ENCODE measurements around the gene SLC41A3. TPM values are rescaled to one million over a fixed set of nuclear protein-coding genes. Genes with fewer than 3 reads are reported as not detected.
"Not testable (repeated sequence)": the region's sequence is repeated elsewhere in the genome, so short reads cannot be mapped to it uniquely, and the experiment has no call there.

The SLC41A3 gene
- total RNA-seq, 1 donor from 2014 or later = 22.9 TPM

DNA sequence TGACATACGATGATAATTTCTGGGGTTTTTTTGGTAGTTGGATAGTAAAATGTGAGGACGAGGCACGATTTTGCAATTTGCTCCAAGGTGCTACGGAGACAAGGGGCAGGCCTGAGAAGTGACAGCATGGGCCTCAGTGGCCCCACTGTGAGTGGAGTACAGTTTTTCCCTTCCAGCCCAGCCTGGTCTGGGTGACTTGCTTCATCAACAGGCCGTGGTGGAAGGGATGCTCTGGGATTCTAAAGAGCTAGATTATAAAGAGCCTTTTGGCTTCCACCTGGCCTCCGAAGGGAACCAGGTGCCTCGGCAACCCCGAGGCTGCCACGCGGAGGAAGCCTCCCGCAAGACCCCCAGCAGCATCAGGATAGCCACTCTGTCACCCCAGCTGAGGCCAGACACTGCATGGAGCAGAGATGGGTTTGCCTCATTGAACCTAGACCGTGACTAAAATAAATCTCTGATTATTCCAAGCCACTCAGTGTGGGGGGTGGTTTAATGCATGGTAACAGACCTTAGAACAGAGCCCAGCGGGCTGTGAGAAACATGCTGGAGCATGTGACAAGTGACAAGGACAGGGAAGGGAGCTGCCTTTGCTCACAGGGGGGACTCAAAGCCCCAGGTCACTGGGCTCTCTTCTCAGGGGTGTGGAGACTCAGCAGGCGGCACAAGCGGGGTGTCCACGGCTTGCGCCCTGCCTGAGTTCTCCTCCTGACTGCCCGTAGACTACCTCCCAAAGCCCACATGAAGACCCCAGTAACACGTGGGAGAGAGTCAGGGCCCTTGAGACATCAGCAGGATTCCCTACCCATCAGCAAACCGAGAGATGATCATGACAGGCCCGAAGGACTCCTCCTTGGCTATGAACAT is 22.6 kb upstream of the SLC41A3 start:
- no peak for ATAC-seq

DNA sequence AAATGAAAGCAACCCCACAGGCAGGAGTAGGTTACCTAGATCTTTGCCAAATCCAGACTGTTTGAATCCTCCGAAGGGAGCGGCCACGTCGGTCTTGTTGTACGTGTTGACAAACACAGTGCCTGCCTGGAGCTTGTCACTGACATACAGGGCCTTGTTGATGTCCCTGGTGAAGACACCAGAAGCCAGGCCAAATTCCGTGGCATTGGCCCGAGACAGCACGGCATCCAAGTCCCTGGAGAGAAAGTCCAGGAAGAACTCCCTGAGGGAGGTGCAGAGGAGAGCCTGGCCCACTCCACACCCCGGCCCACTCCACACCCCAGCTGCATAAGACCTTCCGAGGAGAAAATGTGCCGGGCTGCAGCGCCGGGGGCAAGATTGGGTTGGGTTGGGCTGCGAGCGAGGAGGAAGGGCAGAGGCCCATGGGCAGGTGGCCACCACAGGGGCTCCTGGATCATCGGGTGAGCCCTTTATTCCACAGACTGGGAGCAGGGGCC is 21.8 kb upstream of the SLC41A3 start:
- ATAC-seq = no peak

DNA sequence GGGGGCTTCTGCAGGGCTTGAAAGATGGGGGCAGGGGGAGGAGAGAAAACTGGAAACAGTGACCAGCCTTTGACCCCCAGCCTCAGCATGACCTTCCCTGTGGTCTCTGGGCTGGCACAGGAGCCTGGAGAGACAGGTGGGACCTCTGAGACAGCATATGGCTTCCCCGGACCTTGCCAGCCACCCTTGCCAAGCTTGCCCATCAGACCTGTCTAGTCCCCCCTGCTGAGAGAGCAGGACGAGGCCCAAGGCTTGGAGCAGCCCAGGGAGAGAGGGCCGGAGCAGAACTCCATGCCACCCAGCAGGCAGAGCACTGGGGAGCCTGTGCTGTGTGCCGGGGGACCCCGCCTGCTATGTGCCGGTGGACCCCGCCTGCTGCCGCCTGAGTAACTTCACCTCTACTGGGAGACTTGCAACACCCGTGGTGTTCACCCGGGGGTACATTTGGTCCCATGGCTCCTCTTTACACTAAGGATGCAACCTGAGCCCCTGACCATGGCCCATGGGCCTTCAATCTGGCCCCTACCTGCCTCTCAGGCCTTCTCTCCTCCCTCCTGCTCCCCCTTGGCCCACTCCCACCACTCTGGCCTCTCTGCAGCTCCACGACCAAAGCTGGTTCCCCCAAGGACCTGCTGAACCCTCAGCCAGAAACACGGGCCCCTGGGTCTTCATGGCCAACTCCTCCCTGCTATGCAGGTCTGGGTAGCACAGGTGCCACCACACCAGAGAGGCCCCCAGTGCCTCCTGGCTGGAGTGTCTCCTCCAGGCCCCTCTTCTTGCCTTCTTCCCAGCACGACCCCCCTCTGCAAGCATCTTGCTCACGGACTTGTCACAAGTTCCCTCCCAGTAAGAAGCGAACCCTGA is 21.1 kb upstream of the SLC41A3 start:
- no peak for ATAC-seq

DNA sequence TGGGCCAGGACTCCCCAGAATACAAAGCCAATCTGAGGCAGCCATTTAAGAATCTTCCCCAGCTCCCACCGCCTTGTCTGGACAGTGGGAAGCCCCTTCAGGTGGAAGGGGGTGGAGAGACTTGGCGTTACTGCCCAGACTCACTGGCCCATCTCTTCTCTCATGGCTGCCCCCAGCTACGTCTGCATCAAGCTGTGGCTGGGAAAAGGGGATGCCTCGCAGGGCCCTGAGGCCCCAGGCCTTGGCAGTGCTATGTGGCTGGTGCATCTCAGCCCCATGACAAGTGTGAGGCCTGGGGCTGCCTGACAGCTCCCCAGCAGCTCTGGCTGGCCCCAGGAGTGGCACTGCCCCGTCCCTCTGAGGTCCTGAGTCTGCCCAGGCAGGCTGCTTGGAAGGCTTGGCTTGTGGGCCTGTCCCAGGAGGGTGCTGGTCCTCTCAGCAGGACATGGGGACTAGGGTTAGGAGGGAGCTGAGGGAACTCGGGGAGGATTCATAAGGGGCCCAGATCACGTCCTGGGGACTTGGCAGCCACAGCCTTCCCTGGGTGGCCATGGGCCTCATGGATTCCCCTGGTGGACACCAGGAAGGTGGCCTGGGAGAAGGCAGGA is 20.2 kb upstream of the SLC41A3 start:
- ATAC-seq = no peak

DNA sequence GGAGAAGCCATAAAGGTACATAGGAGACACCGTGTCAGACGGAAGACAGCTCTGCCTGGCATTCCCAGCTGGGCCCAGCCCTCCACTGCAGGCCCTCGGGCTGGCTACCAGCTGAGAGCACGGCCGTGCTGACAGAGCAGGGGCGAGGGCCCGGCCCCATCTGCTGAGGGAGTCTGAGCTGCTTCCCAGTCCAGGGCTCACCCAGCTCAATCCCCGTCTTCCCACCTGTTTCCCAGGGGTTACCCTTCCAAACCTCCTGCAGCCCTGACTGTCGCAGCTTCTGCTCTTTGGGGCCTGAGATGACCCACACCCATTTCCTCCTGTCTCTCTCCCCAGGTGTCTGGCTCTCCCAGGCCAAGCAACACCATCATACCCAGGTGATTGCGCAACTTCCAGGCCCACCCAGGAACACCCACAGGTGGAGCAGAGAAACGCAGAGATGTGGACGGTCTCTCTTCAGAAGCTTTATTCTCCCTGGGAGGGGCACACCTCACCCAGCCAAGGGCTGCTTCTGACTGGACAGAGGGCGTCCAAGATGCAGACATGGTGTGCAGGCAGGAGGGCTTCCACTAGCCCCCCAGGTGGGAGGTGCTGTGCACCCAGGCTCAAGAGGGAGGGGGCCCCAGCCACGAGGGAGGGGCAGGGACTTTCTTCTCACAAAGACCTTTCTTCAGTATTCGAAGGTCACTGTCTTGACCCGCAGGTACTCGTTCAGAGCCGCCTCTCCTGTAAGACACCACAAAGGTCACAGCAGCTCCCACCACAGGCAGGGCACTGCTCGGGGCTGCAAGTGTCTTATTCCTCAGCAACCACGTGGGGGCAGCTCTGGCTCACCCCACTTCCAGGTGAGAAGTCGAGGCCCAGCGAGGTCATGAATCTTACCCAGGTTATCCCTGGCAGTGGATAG is 19.4 kb upstream of the SLC41A3 start:
- no peak for ATAC-seq

DNA sequence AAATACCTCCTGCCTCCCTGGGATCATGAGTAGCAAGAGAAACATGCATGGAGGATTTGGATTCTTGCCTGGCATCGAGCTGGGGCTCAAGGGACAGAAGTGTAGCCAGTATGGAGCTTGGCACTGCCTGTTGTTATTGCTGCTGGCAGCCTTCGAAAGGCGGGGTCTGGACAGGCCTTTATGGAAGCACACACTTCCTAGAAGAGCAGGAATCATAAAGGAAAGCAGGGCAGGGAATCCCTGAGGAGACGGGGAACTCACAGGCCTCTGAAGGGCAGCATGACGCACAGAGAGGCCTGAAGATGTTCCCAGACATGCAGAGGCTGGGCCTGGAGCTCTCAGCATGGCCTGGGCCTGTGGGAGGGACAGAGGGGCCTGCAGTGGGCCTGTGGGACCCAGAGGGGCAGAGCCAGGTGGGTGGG is 18.6 kb upstream of the SLC41A3 start:
- ATAC-seq = no peak

DNA sequence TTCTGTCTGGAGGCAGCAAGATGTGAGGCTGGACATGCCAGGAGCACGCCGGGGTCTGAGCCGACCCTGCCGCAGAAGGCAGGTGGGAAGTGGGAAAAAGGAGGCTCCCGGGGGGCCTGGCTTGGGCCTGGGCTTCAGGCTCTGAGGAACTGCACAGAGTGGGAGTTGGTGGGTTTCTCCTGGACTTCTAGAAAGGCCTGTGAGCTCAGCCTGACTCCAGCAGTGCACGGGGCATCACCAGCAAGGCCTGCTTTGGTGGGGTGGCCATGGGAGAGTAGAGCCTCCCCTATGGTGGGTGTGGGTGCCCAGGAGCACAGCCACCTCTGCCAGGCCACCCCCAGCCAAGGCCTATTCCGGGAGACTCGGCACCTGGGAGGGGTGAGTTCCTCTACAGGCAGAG is 18.1 kb upstream of the SLC41A3 start:
- no peak for ATAC-seq

DNA sequence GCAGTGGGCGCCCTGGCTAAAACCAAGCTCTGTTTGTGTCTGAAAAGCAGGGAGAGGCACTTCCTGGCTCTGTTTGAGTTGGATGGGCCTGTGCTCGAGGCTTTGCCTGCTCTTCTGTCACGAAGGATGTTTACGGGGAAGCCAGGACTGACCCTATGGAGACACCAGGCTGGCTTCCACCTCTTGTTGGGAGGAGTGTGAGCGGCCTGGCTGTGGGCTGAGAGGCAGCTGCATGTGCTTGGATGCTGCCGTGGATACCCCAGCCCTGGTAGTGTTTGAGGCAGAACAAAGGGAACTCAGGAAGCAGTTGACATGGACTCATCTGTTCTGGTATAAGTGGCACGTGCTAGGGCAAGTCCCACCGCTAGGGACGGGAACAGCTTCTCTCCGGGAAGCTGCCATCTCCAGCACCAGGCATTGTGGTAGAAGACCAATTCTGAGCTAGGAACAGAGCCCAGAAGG is 17.6 kb upstream of the SLC41A3 start:
- ATAC-seq = peak; percentile 32

DNA sequence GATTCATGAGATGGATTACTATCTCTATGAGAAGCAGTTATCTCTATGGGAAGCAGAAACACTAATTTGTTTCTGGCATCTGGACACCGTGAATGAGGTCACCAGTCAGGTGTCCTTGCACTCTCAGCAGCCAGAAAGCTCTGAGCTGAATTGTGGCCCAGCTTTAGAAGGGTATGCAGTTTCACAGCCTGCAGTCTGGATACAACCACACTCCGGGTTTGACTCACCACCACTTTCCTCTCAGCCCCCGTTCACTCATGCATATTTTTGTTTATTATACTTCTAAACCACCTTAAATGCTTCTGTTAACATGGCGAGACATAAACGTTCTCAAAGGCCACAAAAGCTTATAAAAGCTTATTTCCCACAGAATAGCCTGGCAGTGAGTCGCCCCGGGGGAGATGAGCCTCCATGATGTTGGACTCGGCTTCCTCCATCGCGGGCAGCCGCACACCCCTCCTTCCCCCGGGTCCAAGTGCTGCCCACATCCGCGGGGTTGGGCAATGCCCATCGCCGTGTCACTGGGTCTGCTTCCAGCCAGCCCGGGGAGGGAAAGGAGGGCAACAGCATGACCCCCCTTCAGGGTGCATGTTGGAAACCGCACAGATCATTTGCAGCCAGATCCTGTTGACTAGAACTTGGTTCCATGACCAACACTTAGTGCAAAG is 16.8 kb upstream of the SLC41A3 start:
- peak; percentile 15 for ATAC-seq

DNA sequence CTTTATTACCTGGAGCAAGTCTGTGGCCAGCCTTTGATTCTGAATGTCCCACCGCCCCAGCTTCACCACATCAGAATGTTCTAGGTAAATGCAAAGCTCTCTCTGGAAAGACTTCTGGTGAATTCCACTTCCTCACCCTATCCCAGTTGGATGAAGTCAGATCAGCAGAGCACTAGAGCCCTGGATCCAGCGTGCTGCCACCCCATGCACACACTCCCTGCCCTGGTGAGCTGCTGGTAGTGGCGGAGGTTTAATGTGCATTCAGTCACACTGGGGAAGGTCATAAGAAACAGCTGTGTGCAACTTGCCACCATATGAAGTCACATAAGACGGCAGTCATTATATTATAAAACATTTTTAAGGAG is 16.3 kb upstream of the SLC41A3 start:
- no peak for ATAC-seq

DNA sequence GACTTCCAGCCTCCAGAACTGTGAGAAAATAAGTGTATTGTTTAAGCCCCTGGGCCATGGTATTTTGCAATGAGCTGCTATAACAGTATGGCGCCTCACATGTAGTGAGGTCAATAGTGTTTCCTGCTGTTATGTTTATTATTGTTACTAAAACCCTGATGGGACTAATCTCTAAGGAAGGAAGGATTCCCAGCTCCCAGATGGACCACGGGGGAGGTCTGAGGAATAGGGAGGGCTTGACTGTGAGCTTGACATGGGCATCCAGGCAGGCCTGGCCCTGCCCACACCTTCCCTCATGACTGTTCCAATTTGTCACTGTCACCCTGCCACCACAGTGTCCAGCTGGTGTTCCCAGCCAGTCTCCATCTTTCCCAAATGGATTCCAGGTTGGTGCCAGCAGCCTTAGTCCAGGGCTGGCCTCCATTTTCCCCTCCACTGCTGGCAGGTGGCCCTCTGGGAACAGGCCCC is 14.5 kb upstream of the SLC41A3 start:
- ATAC-seq = no peak

DNA sequence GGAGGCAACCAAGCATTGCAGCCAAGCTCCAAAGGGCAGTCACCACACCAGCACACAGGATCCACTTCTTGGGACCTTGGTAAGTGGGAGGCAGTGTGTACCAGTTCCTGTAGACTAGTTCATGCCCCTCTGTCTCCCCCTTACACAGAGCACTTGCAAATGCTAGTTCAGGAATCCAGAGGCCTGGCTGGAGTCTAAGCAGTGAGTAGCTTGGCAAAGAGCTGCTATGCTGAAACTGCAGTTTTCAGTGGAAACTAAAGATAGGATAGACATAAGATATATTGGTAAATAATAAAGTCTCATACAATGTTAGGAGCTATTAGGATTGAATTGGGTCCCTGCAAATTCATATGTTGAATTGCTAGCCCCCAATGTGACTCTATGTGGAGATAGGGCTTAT is 13.9 kb upstream of the SLC41A3 start:
- ATAC-seq = no peak

DNA sequence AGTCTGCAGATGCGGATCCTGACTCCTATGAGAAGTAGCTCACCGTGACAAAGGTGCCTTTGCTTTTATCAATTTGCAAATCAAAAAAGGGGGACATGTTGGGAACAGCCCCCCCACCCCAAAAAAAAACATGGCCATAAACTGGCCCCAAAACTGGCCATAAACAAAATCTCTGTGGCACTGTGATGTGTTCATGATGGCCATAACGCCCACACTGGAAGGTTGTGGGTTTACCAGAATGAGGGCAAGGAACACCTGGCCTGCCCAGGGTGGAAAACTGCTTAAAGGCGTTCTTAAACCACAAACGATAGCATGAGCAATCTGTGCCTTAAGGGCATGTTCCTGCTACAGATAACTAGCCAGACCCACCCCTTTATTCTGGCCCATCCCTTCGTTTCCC is 12.3 kb upstream of the SLC41A3 start:
- ATAC-seq = not testable (repeated sequence)

DNA sequence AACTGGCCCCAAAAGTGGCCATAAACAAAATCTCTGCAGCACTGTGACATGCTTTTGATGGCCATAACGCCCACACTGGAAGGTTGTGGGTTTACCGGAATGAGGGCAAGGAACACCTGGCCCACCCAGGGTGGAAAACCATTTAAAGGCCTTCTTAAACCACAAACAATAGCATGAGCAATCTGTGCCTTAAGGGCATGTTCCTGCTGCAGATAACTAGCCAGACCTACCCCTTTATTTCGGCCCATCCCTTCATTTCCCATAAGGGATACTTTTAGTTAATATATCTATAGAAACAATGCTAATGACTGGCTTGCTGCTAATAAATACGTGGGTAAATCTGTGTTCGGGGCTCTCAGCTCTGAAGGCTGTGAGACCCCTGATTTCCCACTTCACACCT is 8.2 kb upstream of the SLC41A3 start:
- ATAC-seq = not testable (repeated sequence)

DNA sequence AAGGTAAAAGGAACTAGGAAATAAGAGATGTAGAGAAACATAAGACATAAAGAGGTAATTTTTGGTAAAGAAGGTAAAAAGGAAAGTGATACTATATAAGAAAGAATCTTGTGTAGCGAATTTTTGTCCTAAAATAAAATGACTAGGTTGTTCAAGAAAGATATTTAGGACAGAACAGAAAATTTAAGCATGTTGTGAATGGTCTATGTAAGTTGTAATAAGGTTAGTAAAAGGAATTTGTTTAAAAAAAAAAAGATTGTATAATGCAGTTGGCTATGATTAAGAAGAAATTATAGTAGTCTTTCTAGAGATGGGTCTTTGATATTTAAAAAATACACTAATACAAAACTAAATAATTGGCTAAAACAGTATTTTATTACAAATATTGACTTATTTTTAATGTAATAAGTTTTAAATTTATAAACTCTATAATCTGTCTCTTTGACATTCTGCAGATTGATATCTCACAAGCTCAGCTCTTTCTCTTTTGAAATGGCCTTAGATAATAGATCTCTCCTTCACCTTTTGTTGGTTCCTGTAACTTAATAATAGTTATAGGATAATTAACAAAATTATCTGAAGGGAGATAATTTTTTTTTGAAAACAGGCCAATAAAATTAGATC is 3.7 kb upstream of the SLC41A3 start:
- ATAC-seq = no peak

DNA sequence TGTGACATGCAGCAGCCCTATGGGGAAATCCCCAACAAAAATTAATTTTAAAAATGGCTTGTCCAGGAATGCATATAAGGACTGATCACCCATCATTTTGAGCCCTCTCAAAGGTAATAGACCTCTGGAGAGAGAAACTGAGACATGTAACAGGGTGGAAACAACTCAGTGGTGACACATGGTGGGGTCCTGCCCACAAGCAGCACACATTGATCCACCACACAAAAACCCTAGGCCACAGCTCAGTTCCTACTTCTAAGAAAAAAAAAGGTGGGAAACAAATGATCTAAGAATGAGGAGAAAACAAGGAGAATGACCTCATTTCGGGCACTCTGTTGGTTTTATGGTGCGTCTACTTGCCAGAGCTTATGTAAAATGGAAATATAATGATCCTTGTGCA is 1.9 kb upstream of the SLC41A3 start:
- no peak for ATAC-seq

DNA sequence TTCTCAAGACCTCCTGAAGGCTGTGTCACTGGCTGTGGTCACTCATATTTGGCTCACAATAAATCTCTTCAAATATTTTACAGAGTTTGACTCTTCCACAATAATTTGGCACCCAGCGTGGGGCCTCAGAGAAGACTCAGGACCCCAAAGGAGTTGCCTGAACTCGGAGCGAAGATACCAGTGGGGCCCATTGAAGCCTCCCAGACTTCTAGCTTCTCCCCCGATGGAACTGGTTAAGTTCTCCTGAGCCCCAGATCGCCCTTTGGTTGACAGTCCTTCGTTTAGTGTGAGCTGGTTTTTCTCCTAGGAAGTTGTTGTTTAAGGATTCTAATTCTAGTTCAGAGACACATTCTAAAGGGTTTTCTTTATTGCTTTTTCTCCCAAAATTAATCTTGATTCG is 1.4 kb upstream of the SLC41A3 start:
- ATAC-seq = no peak

DNA sequence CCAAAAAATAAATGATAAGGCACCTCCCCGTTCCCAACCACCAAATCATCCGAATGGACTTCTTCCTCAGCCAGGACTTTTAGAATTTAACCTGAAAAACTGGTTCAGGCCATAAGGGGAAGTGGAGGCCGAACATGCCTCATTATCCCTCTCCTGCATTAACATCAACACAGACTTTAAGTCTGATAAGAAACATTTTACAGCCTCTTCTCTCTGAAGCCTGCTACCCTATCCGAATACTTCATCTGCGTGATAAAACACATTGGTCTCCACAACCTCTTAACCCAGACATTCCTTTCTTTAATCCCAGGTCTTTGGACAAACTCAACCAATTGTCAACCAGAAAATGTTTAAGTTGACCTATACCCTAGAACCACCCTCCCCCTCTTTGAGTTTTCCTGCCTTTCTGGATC is 850 bp upstream of the SLC41A3 start:
- ATAC-seq = no peak

DNA sequence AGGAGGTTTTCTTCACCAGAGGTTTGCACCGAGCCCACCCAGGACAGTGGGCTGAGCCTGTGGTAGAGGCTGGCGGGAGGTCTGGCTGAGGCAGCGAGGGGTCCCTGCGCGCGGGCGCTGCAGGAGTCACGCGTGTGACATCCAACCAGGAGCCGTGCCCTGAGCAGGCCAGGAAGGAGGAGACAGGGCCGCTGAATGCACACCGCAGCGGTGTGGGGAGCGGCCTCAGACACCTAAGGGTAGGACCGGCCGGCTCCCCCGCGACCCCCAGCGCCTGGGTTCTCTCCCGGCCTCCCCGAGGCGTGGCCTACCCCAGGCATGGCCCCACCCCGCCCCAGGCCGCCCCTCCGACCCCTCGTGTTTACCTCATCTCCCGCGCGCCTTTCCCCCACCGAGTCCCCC is 412 bp downstream of the SLC41A3 start:
- ATAC-seq = peak; percentile 62

DNA sequence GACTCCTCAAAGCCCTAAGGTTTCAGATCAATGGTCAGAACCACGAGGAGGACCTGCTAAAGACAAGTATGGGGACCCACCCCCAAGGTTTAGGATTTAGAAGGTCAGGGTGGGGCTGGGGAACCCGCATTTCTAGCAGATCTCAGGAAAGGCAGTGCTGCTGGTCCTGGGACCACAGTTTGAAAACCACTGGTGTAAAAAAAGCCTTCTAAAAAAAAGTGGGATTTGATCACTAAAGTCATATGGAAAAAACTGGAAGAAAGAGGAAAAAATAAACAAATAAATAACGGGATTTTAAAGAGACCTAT is 832 bp downstream of the SLC41A3 start:
- no peak for ATAC-seq
